Measurements from ENCODE around the gene UNG.
"Not testable (repeated sequence)": the region's sequence is repeated elsewhere in the genome, so short reads cannot be mapped to it uniquely, and the experiment has no call there.

UNG gene

GRCh38 chr12:109097435-109098182 is at the start of gene UNG:
Gene UNG (plus strand): TSS chr12:109097597. CDS start chr12:109097680, 83 bp downstream.
- DNase-seq: peak; percentile 98

GRCh38 chr12:109048706-109049105 is 48.7 kb upstream of the UNG start:
- DNase-seq: not testable (repeated sequence)

- DNase-seq: not testable (repeated sequence)
These were observed 47.6 kb upstream of the UNG start for GRCh38 chr12:109049794-109050193.

- no peak for DNase-seq
These were observed 45.3 kb upstream of the UNG start for GRCh38 chr12:109052097-109052413.

- peak; percentile 88 for DNase-seq
These were observed 44.7 kb upstream of the UNG start, which contains the start of gene USP30 for GRCh38 chr12:109052414-109053323. Gene USP30 (plus strand): TSS chr12:109052576. CDS start chr12:109052679, 103 bp downstream.

- DNase-seq: no peak
These were observed 43.8 kb upstream of the UNG start for GRCh38 chr12:109053382-109054123.

GRCh38 chr12:109054124-109054513 is 43.3 kb upstream of the UNG start:
- not testable (repeated sequence) for DNase-seq

GRCh38 chr12:109054520-109054919 is 42.9 kb upstream of the UNG start:
- DNase-seq: no peak

- no peak for DNase-seq
These were observed 40.5 kb upstream of the UNG start for GRCh38 chr12:109056891-109057290.

GRCh38 chr12:109057376-109057775 is 40.0 kb upstream of the UNG start:
- no peak for DNase-seq

GRCh38 chr12:109058773-109059172 is 38.6 kb upstream of the UNG start:
- no peak for DNase-seq

- no peak for DNase-seq
These were observed 33.3 kb upstream of the UNG start for GRCh38 chr12:109064143-109064542.

GRCh38 chr12:109065154-109065852 is 32.1 kb upstream of the UNG start:
- no peak for DNase-seq

GRCh38 chr12:109065853-109066193 is 31.6 kb upstream of the UNG start:
- DNase-seq: no peak

- DNase-seq: no peak
These were observed 27.8 kb upstream of the UNG start for GRCh38 chr12:109069307-109070271.

GRCh38 chr12:109074866-109075265 is 22.5 kb upstream of the UNG start:
- no peak for DNase-seq

- no peak for DNase-seq
These were observed 14.6 kb upstream of the UNG start for GRCh38 chr12:109082751-109083150.

- no peak for DNase-seq
These were observed 13.0 kb upstream of the UNG start for GRCh38 chr12:109084425-109084824.

- no peak for DNase-seq
These were observed 11.8 kb upstream of the UNG start for GRCh38 chr12:109085590-109085989.

- DNase-seq: no peak
These were observed 10.1 kb upstream of the UNG start for GRCh38 chr12:109087250-109087649.

- DNase-seq: no peak
These were observed 8.6 kb upstream of the UNG start for GRCh38 chr12:109088818-109089217.

GRCh38 chr12:109089683-109090082 is 7.7 kb upstream of the UNG start:
- no peak for DNase-seq
